Measurements from ENCODE around the gene DRG1. TPM values are rescaled to one million over a fixed set of nuclear protein-coding genes. Genes with fewer than 3 reads are reported as not detected.

DRG1 gene
- total and polyA plus RNA-seq, 4 donors = 39.6 to 47.1 (median 41.9) TPM

DNA sequence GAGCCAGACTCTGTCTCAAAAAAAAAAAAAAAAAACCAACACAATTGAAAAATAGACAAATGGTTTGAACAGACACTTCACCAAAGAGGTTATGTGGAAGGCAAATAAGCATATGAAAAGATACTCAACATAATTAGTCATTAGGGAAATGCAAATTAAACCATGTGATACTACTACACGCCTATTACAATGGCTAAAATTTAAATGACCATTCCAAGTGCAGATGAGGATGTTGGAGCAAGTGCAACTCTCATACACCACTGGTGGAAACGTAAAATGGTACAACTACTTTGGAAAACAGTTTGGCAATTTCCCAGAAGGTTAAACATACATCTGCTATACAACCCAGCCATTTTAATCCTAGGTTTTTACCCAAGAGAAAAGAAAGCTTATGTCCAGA, 65.9 kb downstream of the DRG1 start:
- H3K4me1 ChIP-seq (ENCODE audit: control insufficient read depth in 5 of 5, insufficient read depth in 5 of 5, low read length in 5 of 5) = no peaks in the 10 kb centered on the region
- no peak overlapping the region for H3K9ac ChIP-seq (ENCODE audit: insufficient read depth in 1 of 2, low read length in 2 of 2)
- no peaks in the 10 kb centered on the region for H3K9me3 ChIP-seq (ENCODE audit: control insufficient read depth in 4 of 4, insufficient read depth in 3 of 4, low read length in 3 of 4)
- no peak for DNase-seq
- ATAC-seq (ENCODE audit: insufficient read depth, low FRiP score) = no peak
- no peak overlapping the region for H3K27ac ChIP-seq (ENCODE audit: low read depth in 1 of 2, low read length in 1 of 2)
- peaks cover 30 to 63% (median 39%) of the 10 kb centered on the region in 4 donors for H3K36me3 ChIP-seq (ENCODE audit: control insufficient read depth in 4 of 4, insufficient read depth in 4 of 4, low read length in 4 of 4)
- WGBS, 2 donors = 97 to 100% methylated on average over 2 of the region's 2 CpGs
- no peak overlapping the region for H3K4me3 ChIP-seq
- TF ChIP-seq, protein P1, sequence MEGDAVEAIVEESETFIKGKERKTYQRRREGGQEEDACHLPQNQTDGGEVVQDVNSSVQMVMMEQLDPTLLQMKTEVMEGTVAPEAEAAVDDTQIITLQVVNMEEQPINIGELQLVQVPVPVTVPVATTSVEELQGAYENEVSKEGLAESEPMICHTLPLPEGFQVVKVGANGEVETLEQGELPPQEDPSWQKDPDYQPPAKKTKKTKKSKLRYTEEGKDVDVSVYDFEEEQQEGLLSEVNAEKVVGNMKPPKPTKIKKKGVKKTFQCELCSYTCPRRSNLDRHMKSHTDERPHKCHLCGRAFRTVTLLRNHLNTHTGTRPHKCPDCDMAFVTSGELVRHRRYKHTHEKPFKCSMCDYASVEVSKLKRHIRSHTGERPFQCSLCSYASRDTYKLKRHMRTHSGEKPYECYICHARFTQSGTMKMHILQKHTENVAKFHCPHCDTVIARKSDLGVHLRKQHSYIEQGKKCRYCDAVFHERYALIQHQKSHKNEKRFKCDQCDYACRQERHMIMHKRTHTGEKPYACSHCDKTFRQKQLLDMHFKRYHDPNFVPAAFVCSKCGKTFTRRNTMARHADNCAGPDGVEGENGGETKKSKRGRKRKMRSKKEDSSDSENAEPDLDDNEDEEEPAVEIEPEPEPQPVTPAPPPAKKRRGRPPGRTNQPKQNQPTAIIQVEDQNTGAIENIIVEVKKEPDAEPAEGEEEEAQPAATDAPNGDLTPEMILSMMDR (IDR thresholded peaks at IDR 0.05; ENCODE audit: control extremely low read depth, extremely low read depth) = no peak
- H3K27me3 ChIP-seq (ENCODE audit: control insufficient read depth in 3 of 3, insufficient read depth in 3 of 3, low read length in 2 of 3) = no peaks in the 10 kb centered on the region

DNA sequence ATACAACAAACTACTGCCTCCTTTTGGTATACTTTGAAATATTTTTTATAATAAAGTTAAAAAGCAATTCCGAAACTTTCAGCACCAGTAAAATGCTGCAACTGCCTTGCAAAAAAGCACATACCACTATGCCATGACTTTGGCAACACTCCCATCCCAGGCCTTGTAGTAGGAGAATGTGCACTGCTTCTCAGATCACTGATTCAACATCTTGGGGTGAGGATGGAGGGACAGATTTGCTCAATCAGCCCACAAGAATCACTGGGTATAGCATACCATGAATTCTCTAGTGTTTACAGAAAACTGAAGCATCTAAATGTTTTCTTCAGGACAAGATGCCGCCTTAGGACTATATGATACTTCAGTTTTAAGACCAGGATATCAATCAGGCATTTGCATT, 75.3 kb downstream of the DRG1 start:
- ATAC-seq (ENCODE audit: insufficient read depth, low FRiP score) (no peak), DNase-seq (no peak)
- TF ChIP-seq, protein P1 (IDR thresholded peaks at IDR 0.05; ENCODE audit: control extremely low read depth, extremely low read depth) = no peak
- 91 to 94% methylated on average over 2 of the region's 2 CpGs for WGBS, 2 donors
- H3K4me1 ChIP-seq (ENCODE audit: control insufficient read depth in 5 of 5, insufficient read depth in 5 of 5, low read length in 5 of 5) = peaks cover 0 to 4% (median 0%) of the 10 kb centered on the region in 5 donors
- no peak overlapping the region for H3K4me3 ChIP-seq
- H3K27me3 ChIP-seq (ENCODE audit: control insufficient read depth in 3 of 3, insufficient read depth in 3 of 3, low read length in 2 of 3) = no peaks in the 10 kb centered on the region
- peaks cover 0 to 15% (median 7%) of the 10 kb centered on the region in 4 donors for H3K36me3 ChIP-seq (ENCODE audit: control insufficient read depth in 4 of 4, insufficient read depth in 4 of 4, low read length in 4 of 4)
- H3K27ac ChIP-seq (ENCODE audit: low read depth in 1 of 2, low read length in 1 of 2) = no peak overlapping the region
- H3K9ac ChIP-seq (ENCODE audit: insufficient read depth in 1 of 2, low read length in 2 of 2) = no peak overlapping the region
- H3K9me3 ChIP-seq (ENCODE audit: control insufficient read depth in 4 of 4, insufficient read depth in 3 of 4, low read length in 3 of 4) = no peaks in the 10 kb centered on the region

DNA sequence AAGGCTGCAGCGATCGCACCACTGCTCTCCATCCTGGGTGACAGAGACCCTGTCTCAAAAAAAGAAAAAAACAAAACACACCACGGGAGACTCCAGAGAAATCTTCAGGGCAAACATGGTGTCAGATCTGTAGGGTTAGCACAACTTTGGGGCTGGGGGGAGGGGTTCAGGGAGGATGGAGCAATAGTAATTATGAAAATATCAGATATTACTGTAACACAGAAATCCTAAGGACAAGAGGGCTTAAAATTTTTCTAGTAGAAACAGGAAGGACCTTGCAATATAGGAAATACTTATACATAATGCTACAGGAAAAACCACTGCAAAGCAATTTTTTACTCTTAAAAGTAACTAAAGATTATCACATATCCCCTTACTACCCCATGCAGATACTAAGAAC, 76.4 kb downstream of the DRG1 start:
- Histone ChIP-seq H3K9me3 (ENCODE audit: control insufficient read depth in 4 of 4, insufficient read depth in 3 of 4, low read length in 3 of 4) (no peaks in the 10 kb centered on the region), H3K27ac (ENCODE audit: low read depth in 1 of 2, low read length in 1 of 2) (no peak overlapping the region), H3K4me3 (no peak overlapping the region), H3K36me3 (ENCODE audit: control insufficient read depth in 4 of 4, insufficient read depth in 4 of 4, low read length in 4 of 4) (peaks cover 0 to 15% (median 8%) of the 10 kb centered on the region in 4 donors), H3K27me3 (ENCODE audit: control insufficient read depth in 3 of 3, insufficient read depth in 3 of 3, low read length in 2 of 3) (no peaks in the 10 kb centered on the region), H3K9ac (ENCODE audit: insufficient read depth in 1 of 2, low read length in 2 of 2) (no peak overlapping the region), H3K4me1 (ENCODE audit: control insufficient read depth in 5 of 5, insufficient read depth in 5 of 5, low read length in 5 of 5) (peaks cover 0 to 4% (median 0%) of the 10 kb centered on the region in 5 donors)
- DNase-seq (no peak), ATAC-seq (ENCODE audit: insufficient read depth, low FRiP score) (no peak)
- TF ChIP-seq, protein P1 (IDR thresholded peaks at IDR 0.05; ENCODE audit: control extremely low read depth, extremely low read depth) = no peak
- WGBS, 2 donors = 71 to 87% methylated on average over 3 of the region's 3 CpGs

DNA sequence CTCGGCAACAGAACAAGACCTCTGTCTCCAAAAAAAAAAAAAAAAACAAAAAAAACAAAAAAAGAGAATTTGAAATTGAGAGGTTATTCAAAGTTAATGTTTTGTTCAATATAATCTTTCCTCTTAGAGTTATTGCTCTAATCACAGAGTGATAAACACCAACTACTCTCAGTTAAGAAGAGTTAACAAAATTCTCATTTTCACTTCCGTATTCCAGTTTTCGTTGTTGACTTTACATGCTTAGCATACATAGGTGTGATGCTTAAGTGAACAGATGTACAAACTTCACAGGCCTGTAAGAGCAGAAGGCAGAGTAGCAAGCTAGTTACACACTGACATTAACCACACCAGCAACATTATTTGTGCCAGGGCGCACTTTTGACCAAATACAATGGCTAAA, 77.9 kb downstream of the DRG1 start:
- Histone ChIP-seq H3K4me1 (ENCODE audit: control insufficient read depth in 5 of 5, insufficient read depth in 5 of 5, low read length in 5 of 5) (peaks cover 0 to 4% (median 0%) of the 10 kb centered on the region in 5 donors), H3K27ac (ENCODE audit: low read depth in 1 of 2, low read length in 1 of 2) (no peak overlapping the region), H3K9ac (ENCODE audit: insufficient read depth in 1 of 2, low read length in 2 of 2) (no peak overlapping the region), H3K27me3 (ENCODE audit: control insufficient read depth in 3 of 3, insufficient read depth in 3 of 3, low read length in 2 of 3) (no peaks in the 10 kb centered on the region), H3K36me3 (ENCODE audit: control insufficient read depth in 4 of 4, insufficient read depth in 4 of 4, low read length in 4 of 4) (peaks cover 9 to 20% (median 15%) of the 10 kb centered on the region in 4 donors), H3K9me3 (ENCODE audit: control insufficient read depth in 4 of 4, insufficient read depth in 3 of 4, low read length in 3 of 4) (no peaks in the 10 kb centered on the region), H3K4me3 (no peak overlapping the region)
- TF ChIP-seq, protein P1 (IDR thresholded peaks at IDR 0.05; ENCODE audit: control extremely low read depth, extremely low read depth) = no peak
- DNase-seq = no peak
- ATAC-seq (ENCODE audit: insufficient read depth, low FRiP score) = no peak
- 77 to 80% methylated on average over 4 of the region's 4 CpGs for WGBS, 2 donors

Measured in lung (tissue), 12 donors.